ENCODE results near the gene ATP11A. TPM values are rescaled to one million over a fixed set of nuclear protein-coding genes. Genes with fewer than 3 reads are reported as not detected.
"Not testable (repeated sequence)": the region's sequence is repeated elsewhere in the genome, so short reads cannot be mapped to it uniquely, and the experiment has no call there.

Gene ATP11A
- total RNA-seq, 1 donor from 2014 or later = 109 TPM

DNA sequence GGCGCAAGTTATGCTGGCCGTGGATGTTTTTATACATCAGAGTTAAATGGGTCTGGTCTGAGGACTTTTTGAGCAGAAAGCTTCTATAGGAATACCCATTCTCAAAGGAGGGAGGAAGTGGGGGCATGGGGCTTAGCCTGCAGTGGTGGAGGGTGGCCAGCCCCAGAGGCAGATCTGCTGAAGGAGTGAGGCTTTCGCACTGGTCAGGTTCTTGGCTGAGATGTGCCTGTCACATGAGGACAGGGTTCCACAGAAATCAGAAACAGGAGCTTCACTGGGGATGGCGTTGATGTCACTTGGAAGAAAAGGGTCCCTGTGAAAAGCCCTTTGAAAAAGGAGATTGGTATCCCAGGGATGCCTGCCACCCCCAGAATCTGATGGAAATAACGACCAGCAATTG, 178.5 kb downstream of the ATP11A start:
- Mint-ChIP-seq H3K27ac (no peak overlapping the region), H3K4me3 (ENCODE audit: low read depth) (no peak overlapping the region), H3K27me3 (no peaks in the 10 kb centered on the region), H3K4me1 (ENCODE audit: low read depth) (no peaks in the 10 kb centered on the region), H3K36me3 (ENCODE audit: insufficient read depth) (peaks cover 23% of the 10 kb centered on the region), H3K9me3 (ENCODE audit: low read depth) (no peaks in the 10 kb centered on the region)
- no peak for DNase-seq (ENCODE audit: low spot score, unreplicated experiment)
- TF ChIP-seq, protein P1, sequence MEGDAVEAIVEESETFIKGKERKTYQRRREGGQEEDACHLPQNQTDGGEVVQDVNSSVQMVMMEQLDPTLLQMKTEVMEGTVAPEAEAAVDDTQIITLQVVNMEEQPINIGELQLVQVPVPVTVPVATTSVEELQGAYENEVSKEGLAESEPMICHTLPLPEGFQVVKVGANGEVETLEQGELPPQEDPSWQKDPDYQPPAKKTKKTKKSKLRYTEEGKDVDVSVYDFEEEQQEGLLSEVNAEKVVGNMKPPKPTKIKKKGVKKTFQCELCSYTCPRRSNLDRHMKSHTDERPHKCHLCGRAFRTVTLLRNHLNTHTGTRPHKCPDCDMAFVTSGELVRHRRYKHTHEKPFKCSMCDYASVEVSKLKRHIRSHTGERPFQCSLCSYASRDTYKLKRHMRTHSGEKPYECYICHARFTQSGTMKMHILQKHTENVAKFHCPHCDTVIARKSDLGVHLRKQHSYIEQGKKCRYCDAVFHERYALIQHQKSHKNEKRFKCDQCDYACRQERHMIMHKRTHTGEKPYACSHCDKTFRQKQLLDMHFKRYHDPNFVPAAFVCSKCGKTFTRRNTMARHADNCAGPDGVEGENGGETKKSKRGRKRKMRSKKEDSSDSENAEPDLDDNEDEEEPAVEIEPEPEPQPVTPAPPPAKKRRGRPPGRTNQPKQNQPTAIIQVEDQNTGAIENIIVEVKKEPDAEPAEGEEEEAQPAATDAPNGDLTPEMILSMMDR (IDR thresholded peaks at IDR 0.05; ENCODE audit: unreplicated experiment) = no peak

DNA sequence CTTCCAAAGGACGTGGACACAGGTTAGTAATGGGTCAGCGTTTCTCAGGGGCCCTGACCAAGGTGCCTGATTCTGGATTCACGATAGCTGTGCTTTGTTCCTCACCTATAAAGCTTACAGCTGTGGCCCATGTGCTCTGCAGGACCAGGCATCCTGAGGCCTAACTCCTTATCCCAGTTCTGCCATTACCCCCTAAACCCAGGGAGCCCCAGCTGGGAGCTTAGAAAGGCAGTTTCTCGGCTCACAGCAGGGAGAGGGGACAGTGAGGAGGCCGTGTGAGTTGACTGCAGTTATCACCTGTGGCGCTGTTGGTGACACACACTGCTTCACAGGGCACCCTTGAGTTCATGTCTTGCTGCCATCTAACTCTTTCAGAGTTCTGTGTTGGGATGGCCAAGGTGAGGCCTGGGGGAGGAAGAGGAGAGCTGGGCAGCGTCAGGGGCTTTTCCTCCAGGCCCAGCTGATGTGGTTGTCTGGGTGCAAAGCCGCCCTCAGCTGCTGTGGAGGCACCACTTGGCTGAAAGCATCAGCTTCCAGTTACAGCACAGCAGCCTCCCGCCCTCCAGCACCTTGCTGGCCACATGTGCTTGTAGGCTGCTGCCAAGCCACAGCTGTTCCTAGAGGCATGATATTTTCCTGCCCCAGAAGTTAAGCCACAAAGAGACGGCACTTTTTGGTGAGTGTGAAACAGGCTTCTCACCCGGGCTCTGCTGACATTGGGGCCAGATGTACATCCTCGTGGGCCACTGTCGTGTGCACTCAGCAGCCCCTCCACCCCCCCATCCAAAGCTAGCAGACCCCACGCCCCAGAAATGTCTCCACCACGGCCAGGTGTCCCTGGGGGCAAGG, 179.6 kb downstream of the ATP11A start:
- no peaks in the 10 kb centered on the region for H3K9me3 Mint-ChIP-seq (ENCODE audit: low read depth)
- no peaks in the 10 kb centered on the region for H3K27me3 Mint-ChIP-seq
- no peak for DNase-seq (ENCODE audit: low spot score, unreplicated experiment)
- TF ChIP-seq, protein P1 (IDR thresholded peaks at IDR 0.05; ENCODE audit: unreplicated experiment) = no peak
- no peak overlapping the region for H3K27ac Mint-ChIP-seq
- H3K4me1 Mint-ChIP-seq (ENCODE audit: low read depth) = no peaks in the 10 kb centered on the region
- H3K36me3 Mint-ChIP-seq (ENCODE audit: insufficient read depth) = peaks cover 27% of the 10 kb centered on the region
- H3K4me3 Mint-ChIP-seq (ENCODE audit: low read depth) = no peak overlapping the region

DNA sequence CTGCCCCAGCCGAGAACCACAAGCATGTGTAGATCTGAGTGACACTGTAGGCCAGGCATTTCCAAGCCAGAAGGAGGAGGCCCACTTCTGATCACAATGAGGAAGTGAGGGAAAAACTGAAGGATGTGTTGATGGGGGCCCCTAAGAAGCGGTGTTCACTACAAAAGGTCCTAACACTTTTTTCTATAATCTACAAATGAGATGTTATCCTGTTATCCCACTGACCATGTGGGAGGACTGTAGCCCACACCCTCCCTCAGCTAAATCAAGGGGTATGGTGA, 180.2 kb downstream of the ATP11A start:
- no peak overlapping the region for H3K4me3 Mint-ChIP-seq (ENCODE audit: low read depth)
- no peaks in the 10 kb centered on the region for H3K27me3 Mint-ChIP-seq
- no peak overlapping the region for H3K27ac Mint-ChIP-seq
- H3K36me3 Mint-ChIP-seq (ENCODE audit: insufficient read depth) = peaks cover 27% of the 10 kb centered on the region
- no peaks in the 10 kb centered on the region for H3K4me1 Mint-ChIP-seq (ENCODE audit: low read depth)
- TF ChIP-seq, protein P1 (IDR thresholded peaks at IDR 0.05; ENCODE audit: unreplicated experiment) = no peak
- H3K9me3 Mint-ChIP-seq (ENCODE audit: low read depth) = no peaks in the 10 kb centered on the region
- DNase-seq (ENCODE audit: low spot score, unreplicated experiment) = no peak

DNA sequence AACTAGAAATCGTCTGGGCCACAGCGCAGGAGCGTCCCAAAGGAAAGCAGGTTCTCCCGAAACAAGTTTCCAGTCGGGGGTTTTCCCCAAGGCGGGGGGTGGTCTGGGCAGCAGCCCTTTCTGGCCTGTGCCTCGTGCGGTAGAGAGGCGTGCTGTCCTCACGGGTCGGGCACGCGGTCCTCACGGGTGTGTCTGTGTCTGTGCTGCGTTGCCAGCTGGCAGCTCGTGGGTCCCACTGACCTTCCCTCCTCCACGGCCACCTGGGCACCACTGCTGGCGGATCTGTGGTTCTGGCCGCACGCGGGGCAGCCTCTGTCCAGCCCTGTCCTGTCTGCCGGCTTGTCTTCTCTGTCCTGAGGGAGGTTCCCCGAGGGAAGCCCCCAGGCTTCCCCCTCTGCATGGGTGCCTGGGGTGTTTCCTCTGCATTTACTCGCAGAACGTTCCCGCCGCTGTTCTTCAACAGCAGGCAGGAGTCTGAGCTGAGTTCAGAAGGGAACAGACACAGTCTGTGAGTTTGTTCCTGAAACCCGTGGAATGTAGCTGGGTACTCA, 181.0 kb downstream of the ATP11A start:
- Mint-ChIP-seq H3K4me3 (ENCODE audit: low read depth) (no peak overlapping the region), H3K27me3 (no peaks in the 10 kb centered on the region), H3K27ac (no peak overlapping the region), H3K36me3 (ENCODE audit: insufficient read depth) (peaks cover 29% of the 10 kb centered on the region), H3K4me1 (ENCODE audit: low read depth) (no peaks in the 10 kb centered on the region), H3K9me3 (ENCODE audit: low read depth) (no peaks in the 10 kb centered on the region)
- TF ChIP-seq, protein P1 (IDR thresholded peaks at IDR 0.05; ENCODE audit: unreplicated experiment) = no peak
- no peak for DNase-seq (ENCODE audit: low spot score, unreplicated experiment)

DNA sequence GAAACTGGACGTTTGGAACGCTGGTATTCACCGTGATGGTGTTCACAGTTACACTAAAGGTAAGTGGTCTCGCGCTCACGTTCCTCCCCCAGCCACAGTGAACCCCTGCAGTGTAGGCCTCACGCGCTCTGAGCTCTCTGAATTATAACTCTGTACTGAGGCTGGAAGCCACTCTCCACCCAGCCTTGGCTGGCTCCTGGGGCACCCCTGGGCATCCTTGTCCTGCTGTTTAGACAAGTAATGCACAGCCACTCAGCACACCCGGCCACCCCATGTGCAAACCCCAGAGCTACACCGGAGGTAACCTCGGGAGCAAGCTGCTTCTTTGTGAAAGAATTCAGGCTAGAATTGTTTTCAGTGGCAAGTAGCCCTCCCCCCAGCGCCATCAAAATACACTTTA, 181.9 kb downstream of the ATP11A start:
- TF ChIP-seq, protein P1 (IDR thresholded peaks at IDR 0.05; ENCODE audit: unreplicated experiment) = no peak
- H3K36me3 Mint-ChIP-seq (ENCODE audit: insufficient read depth) = peaks cover 23% of the 10 kb centered on the region
- no peaks in the 10 kb centered on the region for H3K4me1 Mint-ChIP-seq (ENCODE audit: low read depth)
- no peaks in the 10 kb centered on the region for H3K9me3 Mint-ChIP-seq (ENCODE audit: low read depth)
- no peak overlapping the region for H3K4me3 Mint-ChIP-seq (ENCODE audit: low read depth)
- no peak for DNase-seq (ENCODE audit: low spot score, unreplicated experiment)
- no peaks in the 10 kb centered on the region for H3K27me3 Mint-ChIP-seq
- H3K27ac Mint-ChIP-seq = no peak overlapping the region

DNA sequence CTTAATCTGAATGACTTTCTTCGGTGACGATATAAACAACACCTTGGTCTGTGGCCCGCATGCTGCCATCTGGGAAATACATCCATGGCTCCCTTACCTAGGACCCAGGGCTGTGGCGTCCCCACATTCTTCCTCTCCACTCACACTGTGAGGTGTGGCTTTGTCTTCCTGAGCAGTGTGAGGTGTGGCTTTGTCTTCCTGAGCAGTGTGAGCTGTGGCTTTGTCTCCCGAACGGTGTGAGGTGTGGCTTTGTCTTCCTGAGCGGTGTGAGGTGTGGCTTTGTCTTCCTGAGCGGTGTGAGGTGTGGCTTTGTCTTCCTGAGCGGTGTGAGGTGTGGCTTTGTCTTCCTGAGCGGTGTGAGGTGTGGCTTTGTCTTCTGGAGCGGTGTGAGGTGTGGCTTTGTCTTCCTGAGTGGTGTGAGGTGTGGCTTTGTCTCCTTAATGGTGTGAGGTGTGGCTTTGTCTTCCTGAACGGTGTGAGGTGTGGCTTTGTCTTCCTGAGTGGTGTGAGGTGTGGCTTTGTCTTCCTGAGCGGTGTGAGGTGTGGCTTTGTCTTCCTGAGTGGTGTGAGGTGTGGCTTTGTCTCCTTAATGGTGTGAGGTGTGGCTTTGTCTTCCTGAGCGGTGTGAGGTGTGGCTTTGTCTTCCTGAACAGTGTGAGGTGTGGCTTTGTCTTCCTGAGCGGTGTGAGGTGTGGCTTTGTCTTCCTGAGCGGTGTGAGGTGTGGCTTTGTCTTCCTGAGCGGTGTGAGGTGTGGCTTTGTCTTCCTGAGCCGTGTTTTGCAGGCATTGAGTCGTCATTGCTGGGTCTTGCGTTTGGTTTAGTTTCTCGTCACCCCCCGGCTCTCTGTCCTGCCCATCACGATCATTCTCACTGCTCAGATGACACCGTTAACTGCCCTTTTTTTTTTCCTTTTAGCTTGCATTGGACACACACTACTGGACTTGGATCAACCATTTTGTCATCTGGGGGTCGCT, 183.1 kb downstream of the ATP11A start:
- H3K27me3 Mint-ChIP-seq; DNase-seq (ENCODE audit: low spot score, unreplicated experiment); H3K9me3 Mint-ChIP-seq (ENCODE audit: low read depth); H3K4me3 Mint-ChIP-seq (ENCODE audit: low read depth); H3K27ac Mint-ChIP-seq; H3K4me1 Mint-ChIP-seq (ENCODE audit: low read depth): not testable (repeated sequence)
- H3K36me3 Mint-ChIP-seq (ENCODE audit: insufficient read depth) = peaks cover 19% of the 10 kb centered on the region
